Measurements from ENCODE around the gene TNFSF18. TPM values are rescaled to one million over a fixed set of nuclear protein-coding genes. Genes with fewer than 3 reads are reported as not detected.

TNFSF18 gene
- total and polyA plus RNA-seq, 2 of the 4 experiments (the other 2 are of a cell fraction) = 0.12 to 0.18 TPM

DNA sequence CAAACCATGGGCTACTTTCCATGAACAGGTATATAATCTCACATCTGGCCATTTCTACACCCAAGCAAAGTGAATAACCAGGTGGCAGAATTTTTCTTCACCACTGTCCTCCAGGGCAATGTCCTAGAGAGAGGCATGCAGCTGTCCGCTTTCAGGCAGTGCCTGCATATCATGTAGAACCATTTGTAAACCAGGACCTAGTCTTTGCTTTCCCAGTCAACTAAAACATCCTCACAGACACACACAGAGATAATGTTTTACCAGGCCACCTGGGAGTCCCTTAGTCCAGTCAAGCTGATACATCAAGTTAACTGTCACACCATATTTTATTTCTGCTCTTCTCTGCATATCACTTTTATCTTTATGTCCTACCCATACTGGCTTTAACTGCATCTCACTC, 26.2 kb downstream of the TNFSF18 start:
- Histone ChIP-seq H2BK120ac (ENCODE audit: low read depth, low read length) (no peak overlapping the region), H2BK5ac (ENCODE audit: low read depth, low read length, poor library complexity, severe bottlenecking) (no peak overlapping the region), H2AK9ac (replicated peaks; ENCODE audit: low read depth, low read length, poor library complexity) (no peak overlapping the region), H3K18ac (ENCODE audit: low read depth, low read length) (no peak overlapping the region), H3K27me3 (ENCODE audit: control insufficient read depth, insufficient read depth, low read length) (no peaks in the 10 kb centered on the region), H3K4ac (ENCODE audit: low read depth, low read length) (no peak overlapping the region), H3K36me3 (ENCODE audit: control insufficient read depth, insufficient read depth, low read length) (no peaks in the 10 kb centered on the region), H3K56ac (ENCODE audit: extremely low read depth, insufficient read depth, low read length) (no peak overlapping the region), H3K9me3 (ENCODE audit: control insufficient read depth, insufficient read depth, low read length) (peaks cover 4% of the 10 kb centered on the region), H3K79me1 (ENCODE audit: low read depth in 1 of 2, low read length in 2 of 2) (no peaks in the 10 kb centered on the region), H3K23ac (ENCODE audit: low read depth, low read length) (no peak overlapping the region), H2AK5ac (ENCODE audit: low read depth, low read length) (no peak overlapping the region), H3K4me1 (ENCODE audit: control insufficient read depth, insufficient read depth, low read length) (no peaks in the 10 kb centered on the region), H3K4me2 (ENCODE audit: low read depth, low read length) (no peak overlapping the region), H3K4me3 (ENCODE audit: insufficient read depth, low read depth, low read length) (no peak overlapping the region), H3K9ac (ENCODE audit: low read depth, low read length) (no peak overlapping the region), H4K8ac (ENCODE audit: low read depth in 2 of 2, low read length in 2 of 2) (no peak overlapping the region), H3K9me1 (ENCODE audit: insufficient read depth, low read length) (no peaks in the 10 kb centered on the region), H2AFZ (replicated peaks; ENCODE audit: low read length, poor library complexity) (no peak overlapping the region), H4K91ac (ENCODE audit: insufficient read depth, low read depth, low read length) (no peak overlapping the region), H3K27ac (ENCODE audit: insufficient read depth, low read length) (no peak overlapping the region), H4K20me1 (ENCODE audit: insufficient read depth, low read length) (no peaks in the 10 kb centered on the region), H2BK15ac (ENCODE audit: low read depth, low read length) (no peak overlapping the region), H3K14ac (replicated peaks; ENCODE audit: low read depth, low read length) (no peak overlapping the region), H4K5ac (ENCODE audit: low read depth, low read length) (no peak overlapping the region), H2BK20ac (ENCODE audit: low read depth, low read length) (no peak overlapping the region)
- intact Hi-C loops (cut with micrococcal nuclease) = no loop called here
- in situ Hi-C loops (cut with MboI; ENCODE audit: low sequenced_read_pairs) = no loop called here
- ChIA-PET CTCF (no interaction called here), POLR2A (ENCODE audit: unreplicated experiment) (no interaction called here)
- no TSS peak for BruUV-seq (replicated peaks)
- DNase-seq (no peak), ATAC-seq (ENCODE audit: low read depth) (no peak)
- TF ChIP-seq NFE2L2 (IDR thresholded peaks at IDR 0.05; ENCODE audit: low read depth, low read length) (no peak), RFX5 (IDR thresholded peaks at IDR 0.05; ENCODE audit: low read depth, low read length) (no peak), BHLHE40 (IDR thresholded peaks at IDR 0.05; ENCODE audit: low read depth, low read length) (no peak), CEBPB (IDR thresholded peaks at IDR 0.05; ENCODE audit: low read depth, low read length) (no peak), RCOR1 (IDR thresholded peaks at IDR 0.05; ENCODE audit: insufficient replicate concordance, low read length) (no peak), RAD21 (IDR thresholded peaks at IDR 0.05; ENCODE audit: low read length) (no peak), MAFK (IDR thresholded peaks at IDR 0.05; ENCODE audit: low read depth, low read length) (no peak), MAZ (IDR thresholded peaks at IDR 0.05; ENCODE audit: borderline replicate concordance, low read depth, low read length) (no peak), SMC3 (IDR thresholded peaks at IDR 0.05; ENCODE audit: low read depth, low read length) (no peak), CHD1 (IDR thresholded peaks at IDR 0.05; ENCODE audit: low read depth, low read length) (no peak), MXI1 (IDR thresholded peaks at IDR 0.05; ENCODE audit: borderline replicate concordance, low read depth, low read length) (no peak), POLR2A (IDR thresholded peaks at IDR 0.05; ENCODE audit: low read depth, low read length) (no peak)
- TF ChIP-seq, protein P1, sequence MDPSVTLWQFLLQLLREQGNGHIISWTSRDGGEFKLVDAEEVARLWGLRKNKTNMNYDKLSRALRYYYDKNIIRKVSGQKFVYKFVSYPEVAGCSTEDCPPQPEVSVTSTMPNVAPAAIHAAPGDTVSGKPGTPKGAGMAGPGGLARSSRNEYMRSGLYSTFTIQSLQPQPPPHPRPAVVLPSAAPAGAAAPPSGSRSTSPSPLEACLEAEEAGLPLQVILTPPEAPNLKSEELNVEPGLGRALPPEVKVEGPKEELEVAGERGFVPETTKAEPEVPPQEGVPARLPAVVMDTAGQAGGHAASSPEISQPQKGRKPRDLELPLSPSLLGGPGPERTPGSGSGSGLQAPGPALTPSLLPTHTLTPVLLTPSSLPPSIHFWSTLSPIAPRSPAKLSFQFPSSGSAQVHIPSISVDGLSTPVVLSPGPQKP (IDR thresholded peaks at IDR 0.05; ENCODE audit: borderline replicate concordance, low read depth, low read length) = no peak
- TF ChIP-seq, protein P2, sequence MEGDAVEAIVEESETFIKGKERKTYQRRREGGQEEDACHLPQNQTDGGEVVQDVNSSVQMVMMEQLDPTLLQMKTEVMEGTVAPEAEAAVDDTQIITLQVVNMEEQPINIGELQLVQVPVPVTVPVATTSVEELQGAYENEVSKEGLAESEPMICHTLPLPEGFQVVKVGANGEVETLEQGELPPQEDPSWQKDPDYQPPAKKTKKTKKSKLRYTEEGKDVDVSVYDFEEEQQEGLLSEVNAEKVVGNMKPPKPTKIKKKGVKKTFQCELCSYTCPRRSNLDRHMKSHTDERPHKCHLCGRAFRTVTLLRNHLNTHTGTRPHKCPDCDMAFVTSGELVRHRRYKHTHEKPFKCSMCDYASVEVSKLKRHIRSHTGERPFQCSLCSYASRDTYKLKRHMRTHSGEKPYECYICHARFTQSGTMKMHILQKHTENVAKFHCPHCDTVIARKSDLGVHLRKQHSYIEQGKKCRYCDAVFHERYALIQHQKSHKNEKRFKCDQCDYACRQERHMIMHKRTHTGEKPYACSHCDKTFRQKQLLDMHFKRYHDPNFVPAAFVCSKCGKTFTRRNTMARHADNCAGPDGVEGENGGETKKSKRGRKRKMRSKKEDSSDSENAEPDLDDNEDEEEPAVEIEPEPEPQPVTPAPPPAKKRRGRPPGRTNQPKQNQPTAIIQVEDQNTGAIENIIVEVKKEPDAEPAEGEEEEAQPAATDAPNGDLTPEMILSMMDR (conservative IDR thresholded peaks at IDR 0.05; ENCODE audit: low read depth, low read length) = no peak
- dilution Hi-C loops (cut with HindIII; ENCODE audit: low sequenced_read_pairs, unreplicated experiment) = no loop called here
- 100% methylated on average over 1 of the region's 1 CpG; no CpG with 5 or more reads in 1 of the 2 experiments for WGBS, 2 experiments (ENCODE audit: extremely low coverage in 2 of 2, insufficient read length in 1 of 2)
